ENCODE results near the gene NRXN3.

GRCh38 chr14:78873581-78873980 is 703.4 kb downstream of the NRXN3 start:
- no peak for TF ChIP-seq EZH2 (IDR thresholded peaks at IDR 0.05; ENCODE audit: insufficient read depth, poor library complexity, severe bottlenecking)
- TF ChIP-seq EZH2phosphoT487 (IDR thresholded peaks at IDR 0.05; ENCODE audit: insufficient read depth, low read depth), result no peak
